CD4-positive, alpha-beta T cell treated with Interleukin-1 beta for 1 hour (primary cell): ENCODE results near the gene FAM13C.
"Not testable (repeated sequence)": the region's sequence is repeated elsewhere in the genome, so short reads cannot be mapped to it uniquely, and the experiment has no call there.

ENCODE experiments used
- DNase-seq, 2 donors: peaks; one replicate each; pipeline ENCODE4 v3.0.0-alpha.2; 2020 to 2022

Gene FAM13C

GRCh38 chr10:59223597-59223996, 138.8 kb downstream of the FAM13C start:
- not testable (repeated sequence) for DNase-seq

- no peak for DNase-seq
Observed at GRCh38 chr10:59222788-59223187, 139.6 kb downstream of the FAM13C start.

GRCh38 chr10:59216178-59216869, 146.0 kb downstream of the FAM13C start:
- no peak for DNase-seq

- no peak for DNase-seq
Observed at GRCh38 chr10:59214160-59214559, 148.2 kb downstream of the FAM13C start.

GRCh38 chr10:59212301-59212798, 150.0 kb downstream of the FAM13C start:
- no peak for DNase-seq

GRCh38 chr10:59206204-59206720, 156.1 kb downstream of the FAM13C start:
- DNase-seq: no peak
